NB4 (cell line): ENCODE data around the gene GDPGP1.

Source experiments
- CTCF ChIP-seq: IDR thresholded peaks from one replicate; pipeline ENCODE4 v1.5.1; 2012; ENCODE audit warnings: low read depth, low read length
- MYC ChIP-seq: IDR thresholded peaks from 2 replicates; pipeline ENCODE4 v1.6.1; 2011; ENCODE audit warnings: low read depth, low read length
- POLR2A ChIP-seq: IDR thresholded peaks from 2 replicates; pipeline ENCODE4 v1.6.1; 2011; ENCODE audit warnings: mild to moderate bottlenecking; ENCODE audit not compliant: insufficient read length; ENCODE audit errors: extremely low read depth

- TF ChIP-seq POLR2A (no peak), CTCF (no peak), MYC (no peak)
Measured at GRCh38 chr15:90211440-90212143, 22.4 kb upstream of the GDPGP1 start.
